ENCODE measurements around the gene TLR7. TPM values are rescaled to one million over a fixed set of nuclear protein-coding genes. Genes with fewer than 3 reads are reported as not detected.

The TLR7 gene
- total and polyA plus RNA-seq, 2 of the 4 experiments (the other 2 are of a cell fraction) = not detected

DNA sequence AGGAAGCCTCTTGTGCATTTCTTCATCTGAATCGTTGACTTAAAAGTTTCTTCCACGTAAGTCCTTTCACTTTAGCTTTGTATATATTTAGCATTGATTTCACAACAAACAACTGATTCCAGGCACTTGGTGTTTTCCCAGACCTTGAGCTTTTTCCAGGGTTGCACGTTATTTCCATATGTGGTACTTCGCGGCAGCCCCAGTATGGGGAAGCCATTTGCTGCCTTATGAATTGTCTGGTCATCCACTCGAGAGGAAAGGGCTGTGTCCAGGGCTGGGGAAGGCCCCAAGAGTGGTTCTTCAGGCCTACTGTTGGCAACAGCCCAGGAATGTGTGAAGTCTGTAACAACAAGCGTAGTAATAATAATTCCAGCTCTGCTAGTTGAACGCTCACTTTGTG is 36.8 kb downstream of the TLR7 start:
- Histone ChIP-seq H3K79me1 (ENCODE audit: low read depth in 1 of 2, low read length in 2 of 2) (no peaks in the 10 kb centered on the region), H3K4me1 (ENCODE audit: control insufficient read depth, insufficient read depth, low read length) (no peaks in the 10 kb centered on the region), H3K18ac (ENCODE audit: low read depth, low read length) (no peak overlapping the region), H2BK5ac (ENCODE audit: low read depth, low read length, poor library complexity, severe bottlenecking) (no peak overlapping the region), H3K4me2 (ENCODE audit: low read depth, low read length) (no peak overlapping the region), H3K27ac (ENCODE audit: insufficient read depth, low read length) (no peak overlapping the region), H4K5ac (ENCODE audit: low read depth, low read length) (no peak overlapping the region), H4K20me1 (ENCODE audit: insufficient read depth, low read length) (no peaks in the 10 kb centered on the region), H3K14ac (replicated peaks; ENCODE audit: low read depth, low read length) (no peak overlapping the region), H3K4ac (ENCODE audit: low read depth, low read length) (no peak overlapping the region), H2BK120ac (ENCODE audit: low read depth, low read length) (no peak overlapping the region), H4K8ac (ENCODE audit: low read depth in 2 of 2, low read length in 2 of 2) (no peak overlapping the region), H3K9ac (ENCODE audit: low read depth, low read length) (no peak overlapping the region), H3K9me1 (ENCODE audit: insufficient read depth, low read length) (no peaks in the 10 kb centered on the region), H2BK20ac (ENCODE audit: low read depth, low read length) (no peak overlapping the region), H2AFZ (replicated peaks; ENCODE audit: low read length, poor library complexity) (no peak overlapping the region), H4K91ac (ENCODE audit: insufficient read depth, low read depth, low read length) (no peak overlapping the region), H2BK15ac (ENCODE audit: low read depth, low read length) (no peak overlapping the region), H3K23ac (ENCODE audit: low read depth, low read length) (no peak overlapping the region), H3K9me3 (ENCODE audit: control insufficient read depth, insufficient read depth, low read length) (no peaks in the 10 kb centered on the region), H3K4me3 (ENCODE audit: insufficient read depth, low read depth, low read length) (no peak overlapping the region), H2AK9ac (replicated peaks; ENCODE audit: low read depth, low read length, poor library complexity) (no peak overlapping the region), H3K27me3 (ENCODE audit: control insufficient read depth, insufficient read depth, low read length) (no peaks in the 10 kb centered on the region), H3K36me3 (ENCODE audit: control insufficient read depth, insufficient read depth, low read length) (no peaks in the 10 kb centered on the region), H3K56ac (ENCODE audit: extremely low read depth, insufficient read depth, low read length) (no peak overlapping the region), H2AK5ac (ENCODE audit: low read depth, low read length) (no peak overlapping the region)
- TF ChIP-seq RFX5 (IDR thresholded peaks at IDR 0.05; ENCODE audit: low read depth, low read length) (no peak), RCOR1 (IDR thresholded peaks at IDR 0.05; ENCODE audit: insufficient replicate concordance, low read length) (no peak), MXI1 (IDR thresholded peaks at IDR 0.05; ENCODE audit: borderline replicate concordance, low read depth, low read length) (no peak), USF2 (IDR thresholded peaks at IDR 0.05; ENCODE audit: low read depth, low read length) (no peak), MAZ (IDR thresholded peaks at IDR 0.05; ENCODE audit: borderline replicate concordance, low read depth, low read length) (no peak), CTCF (conservative IDR thresholded peaks at IDR 0.05; ENCODE audit: low read depth, low read length) (no peak)
- ATAC-seq (ENCODE audit: low read depth) (no peak), DNase-seq (peak; percentile 24)
- no TSS peak for BruUV-seq (replicated peaks)
- intact Hi-C loops (cut with micrococcal nuclease) = loop anchor here (10.0 kb wide), 1 partner anchor 819 kb away; no protein-coding TSS in a partner anchor
- ChIA-PET CTCF (interaction anchor here (1.9 kb wide), 1 partner anchor 89 kb away, joined by 7 read pairs; no protein-coding TSS in a partner anchor), POLR2A (ENCODE audit: unreplicated experiment) (no interaction called here)
- in situ Hi-C loops (cut with MboI; ENCODE audit: low sequenced_read_pairs) = no loop called here
- dilution Hi-C loops (cut with HindIII; ENCODE audit: low sequenced_read_pairs, unreplicated experiment) = no loop called here
- WGBS, 2 experiments (ENCODE audit: extremely low coverage in 2 of 2, insufficient read length in 1 of 2) = no CpG with 5 or more reads among the region's 8 CpGs
